Stomach smooth muscle (tissue), 2 donors: ENCODE measurements around the gene CFAP100.

ENCODE experiments used
- H3K27ac ChIP-seq: one replicate; pipeline ENCODE4 v1.7.0; 2013; ENCODE audit warnings: mild to moderate bottlenecking, low read length, inconsistent platforms
- H3K27me3 ChIP-seq, 2 donors: one replicate each; pipeline ENCODE4 v1.7.0; 2013; ENCODE audit warnings: low read length in 2 of 2; ENCODE audit not compliant: insufficient read depth in 2 of 2, control insufficient read depth in 1 of 2
- H3K36me3 ChIP-seq, 2 donors: one replicate each; pipeline ENCODE4 v1.7.0; 2013; ENCODE audit warnings: low read length in 2 of 2; ENCODE audit not compliant: control insufficient read depth in 2 of 2, insufficient read depth in 2 of 2
- H3K4me1 ChIP-seq: one replicate; pipeline ENCODE4 v1.7.0; 2013; ENCODE audit warnings: low read length; ENCODE audit not compliant: control insufficient read depth, insufficient read depth
- H3K4me3 ChIP-seq, 2 donors: one replicate each; pipeline ENCODE4 v1.7.0; 2013; ENCODE audit warnings: low read length in 2 of 2
- H3K9ac ChIP-seq, 2 donors: one replicate each; pipeline ENCODE4 v1.7.0; 2013; ENCODE audit warnings: low read length in 2 of 2, mild to moderate bottlenecking in 1 of 2
- H3K9me3 ChIP-seq, 2 donors: one replicate each; pipeline ENCODE4 v1.7.0; 2013; ENCODE audit warnings: low read length in 2 of 2; ENCODE audit not compliant: control insufficient read depth in 2 of 2
- donor health status: healthy.
- donor health status: Pancreatic carcinoma.

The CFAP100 gene

DNA sequence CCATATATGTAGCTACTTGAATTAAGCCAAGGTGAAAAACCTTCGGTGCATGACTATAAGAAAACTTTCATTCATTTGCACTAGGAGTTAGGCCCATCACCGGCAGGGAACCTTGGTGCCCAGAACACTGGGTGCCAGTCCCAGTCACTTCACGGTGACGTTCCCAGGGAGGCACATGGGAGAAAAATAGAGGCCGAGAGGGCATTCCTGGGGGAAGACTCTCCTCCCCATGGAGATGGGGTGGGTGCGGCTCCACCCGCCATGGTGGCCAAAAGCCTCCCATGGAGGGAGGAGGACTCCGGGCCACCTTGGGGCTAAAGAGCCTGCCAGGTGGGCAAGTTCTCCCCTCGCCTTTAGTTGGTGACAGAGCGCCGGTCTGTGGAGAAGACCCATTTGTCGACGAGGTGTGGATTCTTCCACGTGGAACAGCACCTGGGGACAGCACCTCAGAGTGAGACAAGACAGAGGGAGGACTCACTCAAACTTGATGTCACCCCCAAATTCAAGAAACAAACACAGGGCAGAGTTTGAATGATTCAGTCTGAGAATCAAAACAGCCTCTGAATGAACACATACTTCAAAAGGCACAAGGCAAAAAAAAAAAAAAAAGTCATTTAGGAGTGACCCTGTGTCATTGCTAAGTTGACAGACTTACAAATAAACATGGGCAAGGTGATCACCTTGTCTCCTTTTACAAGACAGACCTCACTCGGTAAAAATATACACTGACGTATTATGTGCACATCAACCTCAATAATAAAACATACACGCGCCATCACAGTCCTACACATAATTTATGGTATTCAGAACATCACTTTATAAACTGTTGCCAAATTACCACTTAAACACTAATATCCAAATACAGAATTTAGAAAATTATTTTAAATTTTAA is 42.4 kb downstream of the CFAP100 start:
- Histone ChIP-seq H3K36me3 (peaks cover 17 to 24% of the 10 kb centered on the region in 2 donors), H3K9ac (no peak overlapping the region), H3K27me3 (no peaks in the 10 kb centered on the region), H3K4me1 (no peaks in the 10 kb centered on the region), H3K9me3 (no peaks in the 10 kb centered on the region), H3K4me3 (no peak overlapping the region), H3K27ac (no peak overlapping the region)

- Histone ChIP-seq H3K36me3 (peaks cover 17 to 24% of the 10 kb centered on the region in 2 donors), H3K9ac (no peak overlapping the region), H3K27me3 (no peaks in the 10 kb centered on the region)
Measured at GRCh38 chr3:126438186-126438585, 43.5 kb downstream of the CFAP100 start.

GRCh38 chr3:126438746-126439145 is 44.0 kb downstream of the CFAP100 start:
- Histone ChIP-seq H3K27me3 (no peaks in the 10 kb centered on the region), H3K4me1 (no peaks in the 10 kb centered on the region), H3K9ac (no peak overlapping the region), H3K9me3 (no peaks in the 10 kb centered on the region), H3K36me3 (peaks cover 17 to 24% of the 10 kb centered on the region in 2 donors), H3K27ac (no peak overlapping the region), H3K4me3 (no peak overlapping the region)

More at GRCh38 chr3:126438186-126438585, 43.5 kb downstream of the CFAP100 start:
- H3K4me3 ChIP-seq, result no peak overlapping the region
- H3K9me3 ChIP-seq, result no peaks in the 10 kb centered on the region
- no peak overlapping the region for H3K27ac ChIP-seq
- no peaks in the 10 kb centered on the region for H3K4me1 ChIP-seq

GRCh38 chr3:126439346-126439967 is 44.7 kb downstream of the CFAP100 start:
- H3K4me1 ChIP-seq, result no peaks in the 10 kb centered on the region
- no peak overlapping the region for H3K27ac ChIP-seq
- no peak overlapping the region for H3K9ac ChIP-seq
- H3K4me3 ChIP-seq, result no peak overlapping the region
- peaks cover 17 to 24% of the 10 kb centered on the region in 2 donors for H3K36me3 ChIP-seq
- H3K9me3 ChIP-seq, result no peaks in the 10 kb centered on the region
- H3K27me3 ChIP-seq, result no peaks in the 10 kb centered on the region

GRCh38 chr3:126439968-126440708 is 45.4 kb downstream of the CFAP100 start:
- Histone ChIP-seq H3K27me3 (no peaks in the 10 kb centered on the region), H3K36me3 (peaks cover 15 to 24% of the 10 kb centered on the region in 2 donors), H3K4me3 (no peak overlapping the region), H3K4me1 (no peaks in the 10 kb centered on the region), H3K9ac (no peak overlapping the region), H3K9me3 (no peaks in the 10 kb centered on the region), H3K27ac (no peak overlapping the region)

DNA sequence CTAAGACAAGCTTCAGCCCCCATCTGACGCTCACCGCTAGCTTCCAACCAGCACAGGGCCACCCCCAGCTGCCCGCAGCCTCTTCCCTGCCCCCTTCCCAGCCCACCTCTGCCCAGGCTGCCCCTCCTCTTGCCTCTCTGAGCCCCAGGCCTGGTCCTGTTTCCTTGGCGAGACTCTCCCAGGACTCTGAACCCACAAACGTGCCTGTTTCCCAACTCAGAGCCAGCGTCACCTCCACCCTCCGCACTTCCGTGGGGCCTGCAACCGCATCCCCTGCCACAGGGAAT is 45.9 kb downstream of the CFAP100 start:
- H3K4me3 ChIP-seq, result no peak overlapping the region
- H3K9ac ChIP-seq, result no peak overlapping the region
- H3K4me1 ChIP-seq, result no peaks in the 10 kb centered on the region
- H3K36me3 ChIP-seq, result peaks cover 14 to 24% of the 10 kb centered on the region in 2 donors
- no peaks in the 10 kb centered on the region for H3K9me3 ChIP-seq
- no peak overlapping the region for H3K27ac ChIP-seq
- H3K27me3 ChIP-seq, result no peaks in the 10 kb centered on the region

DNA sequence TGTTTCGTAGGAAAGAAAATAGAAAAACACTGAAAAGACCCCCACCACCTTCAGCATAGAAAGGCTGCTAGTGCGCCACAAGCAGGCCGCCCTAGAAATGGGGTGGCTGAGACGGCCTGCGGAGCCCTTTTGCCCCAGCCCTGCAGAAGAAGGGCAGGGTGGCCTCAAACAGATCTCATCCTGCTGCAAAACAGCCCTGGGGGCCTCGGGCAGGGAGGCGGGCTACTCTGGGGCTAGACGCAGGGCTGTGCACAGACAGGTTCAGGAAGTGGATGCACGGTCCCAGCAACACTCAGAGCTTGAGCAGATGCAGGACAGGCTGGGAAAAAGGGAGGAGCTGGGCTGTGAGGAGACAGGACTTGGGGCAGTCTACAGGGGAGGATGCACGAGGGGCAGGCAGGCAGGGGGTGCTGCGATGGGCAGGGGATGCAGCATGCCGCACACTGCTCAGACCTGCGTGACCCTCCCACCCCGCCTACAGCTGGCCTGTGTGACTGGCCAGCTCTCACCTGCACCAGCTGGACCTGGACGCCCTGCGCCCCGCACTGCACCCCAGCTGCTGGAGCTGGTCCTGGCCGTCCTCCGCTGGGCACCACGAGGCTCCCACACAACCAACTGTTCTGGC is 46.7 kb downstream of the CFAP100 start:
- H3K27ac ChIP-seq, result no peak overlapping the region
- H3K36me3 ChIP-seq, result peaks cover 12 to 21% of the 10 kb centered on the region in 2 donors
- H3K4me1 ChIP-seq, result no peaks in the 10 kb centered on the region
- no peaks in the 10 kb centered on the region for H3K27me3 ChIP-seq
- H3K9ac ChIP-seq, result no peak overlapping the region
- no peaks in the 10 kb centered on the region for H3K9me3 ChIP-seq
- H3K4me3 ChIP-seq, result no peak overlapping the region

DNA sequence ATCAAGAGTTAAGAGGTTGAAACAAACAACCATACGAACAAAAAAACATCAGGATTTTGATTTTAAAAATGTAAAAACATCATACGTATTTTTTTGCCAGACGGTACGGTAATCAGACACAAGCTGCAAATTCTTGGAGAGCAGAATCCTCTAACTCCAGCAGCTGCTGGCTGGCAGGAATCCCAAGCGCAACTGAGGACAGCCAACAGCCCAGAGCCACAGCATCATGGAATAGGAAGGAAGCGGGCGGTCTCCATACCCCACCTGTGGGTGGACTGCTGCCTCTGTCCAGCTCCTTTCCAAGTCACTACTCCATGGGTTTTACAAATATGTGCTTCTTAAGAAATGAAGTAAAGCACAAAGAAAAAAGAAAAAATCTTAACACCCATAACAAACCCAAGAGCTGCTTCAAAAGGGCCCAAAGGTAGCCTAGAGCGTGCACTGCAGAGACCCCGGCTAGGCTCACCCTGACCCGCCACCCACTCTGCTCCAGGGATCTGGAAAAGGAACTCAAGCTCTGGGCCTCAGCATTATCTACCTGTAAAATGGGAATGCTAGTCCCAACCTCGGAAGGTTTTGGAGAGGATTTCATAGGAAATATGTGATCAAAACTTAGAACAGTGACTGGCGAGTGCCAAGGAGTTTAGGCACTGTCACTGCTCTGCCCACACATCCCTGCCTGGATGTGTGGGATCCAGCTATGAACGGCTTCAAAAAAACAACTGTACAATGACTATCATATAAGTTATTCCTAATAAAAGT is 47.6 kb downstream of the CFAP100 start:
- H3K27ac ChIP-seq, result no peak overlapping the region
- no peak overlapping the region for H3K9ac ChIP-seq
- no peaks in the 10 kb centered on the region for H3K4me1 ChIP-seq
- no peaks in the 10 kb centered on the region for H3K27me3 ChIP-seq
- H3K4me3 ChIP-seq, result no peak overlapping the region
- no peaks in the 10 kb centered on the region for H3K9me3 ChIP-seq
- peaks cover 8 to 18% of the 10 kb centered on the region in 2 donors for H3K36me3 ChIP-seq

DNA sequence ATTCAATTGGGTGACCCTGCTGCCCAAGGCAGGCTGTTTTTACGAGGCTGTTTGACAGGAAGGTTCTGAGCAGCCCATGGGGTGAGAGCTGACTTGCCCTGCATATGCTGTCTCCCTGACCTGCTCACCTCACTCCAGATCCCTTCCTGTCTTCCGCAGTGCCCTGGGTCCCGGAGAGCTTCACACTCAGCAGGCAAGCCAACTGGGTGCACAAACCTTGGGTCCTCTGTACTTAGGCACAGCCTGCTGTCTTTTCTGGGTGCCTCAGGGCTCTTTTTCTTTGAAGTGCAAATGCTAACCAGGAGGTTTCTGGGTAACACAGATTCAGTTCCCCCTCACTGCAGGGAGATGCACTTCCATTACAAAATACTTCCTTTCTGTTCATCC is 48.1 kb downstream of the CFAP100 start:
- Histone ChIP-seq H3K4me3 (no peak overlapping the region), H3K27ac (no peak overlapping the region), H3K27me3 (no peaks in the 10 kb centered on the region), H3K4me1 (peaks cover 4% of the 10 kb centered on the region), H3K36me3 (peaks cover 5 to 14% of the 10 kb centered on the region in 2 donors), H3K9me3 (no peaks in the 10 kb centered on the region), H3K9ac (no peak overlapping the region)

DNA sequence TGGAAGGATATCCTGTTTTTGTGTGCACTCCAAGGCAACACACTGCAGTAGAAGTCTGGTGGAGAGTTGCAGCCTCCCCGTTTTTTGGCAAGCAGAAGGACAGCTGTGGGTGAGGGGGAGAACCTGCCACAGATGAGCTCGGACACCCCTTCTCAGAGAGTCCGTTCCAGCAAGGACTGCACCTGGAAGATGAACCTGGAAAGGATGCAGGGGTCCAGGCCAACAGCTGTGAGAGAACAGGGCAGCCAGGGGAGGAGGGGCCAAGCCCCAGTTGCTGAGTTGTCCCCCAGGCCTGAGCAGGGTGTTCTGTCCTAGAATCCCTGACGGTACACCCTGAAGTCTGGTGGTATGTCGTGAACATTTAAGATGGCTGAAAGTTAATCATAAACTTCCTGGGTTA is 50.8 kb downstream of the CFAP100 start:
- Histone ChIP-seq H3K9me3 (no peaks in the 10 kb centered on the region), H3K36me3 (peaks cover 8 to 17% of the 10 kb centered on the region in 2 donors), H3K4me3 (no peak overlapping the region), H3K4me1 (peaks cover 4% of the 10 kb centered on the region), H3K27me3 (no peaks in the 10 kb centered on the region), H3K9ac (no peak overlapping the region), H3K27ac (no peak overlapping the region)
